Stimulated activated CD4-positive, alpha-beta T cell treated with anti-CD3 and anti-CD28 coated beads, Interleukin-2, amount 100 ng/mL, for 48 hours (primary cell): ENCODE results near the gene SKIC3.

Experiments
- DNase-seq, 2 donors: peaks; one replicate each; pipeline ENCODE4 v3.0.0-alpha.2; 2020

SKIC3 gene

DNA sequence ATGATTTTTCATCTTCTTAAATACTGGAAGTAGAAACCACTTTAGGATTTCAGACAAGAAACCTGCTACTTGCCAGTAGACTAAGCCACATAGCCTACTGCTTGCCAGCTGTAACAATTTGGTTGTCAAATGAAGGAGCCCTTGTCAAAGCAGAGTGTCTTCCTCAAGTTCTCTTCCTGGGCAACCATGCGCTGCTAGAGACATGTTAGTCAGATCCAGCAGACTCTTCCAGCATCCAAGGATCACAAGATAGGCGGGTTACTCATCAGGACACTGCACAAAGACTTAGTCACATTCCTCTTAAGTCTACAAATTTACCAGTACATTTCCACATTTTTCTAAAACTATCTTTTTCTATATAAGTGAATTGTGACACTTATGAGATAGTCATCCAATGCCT, 24.4 kb downstream of the SKIC3 start:
- DNase-seq, result no peak

DNA sequence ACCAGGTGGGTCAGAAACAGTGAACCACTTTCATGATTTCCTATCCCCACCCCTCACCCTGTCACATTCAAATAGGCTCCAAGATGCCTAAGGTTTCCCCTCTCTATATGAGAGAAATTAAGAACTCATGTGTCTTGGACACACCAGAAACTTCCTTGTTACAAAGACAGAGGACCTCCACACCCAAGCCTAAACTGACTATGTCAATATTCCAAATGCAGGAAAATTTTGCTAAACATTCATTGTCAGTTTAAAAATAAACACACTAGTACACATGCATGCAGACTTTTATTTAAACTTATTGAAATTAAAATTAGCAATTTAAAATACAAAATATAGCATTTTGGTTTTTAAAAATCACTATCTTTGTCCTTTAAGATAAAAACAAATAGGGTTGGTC, 26.2 kb downstream of the SKIC3 start:
- DNase-seq, result no peak

DNA sequence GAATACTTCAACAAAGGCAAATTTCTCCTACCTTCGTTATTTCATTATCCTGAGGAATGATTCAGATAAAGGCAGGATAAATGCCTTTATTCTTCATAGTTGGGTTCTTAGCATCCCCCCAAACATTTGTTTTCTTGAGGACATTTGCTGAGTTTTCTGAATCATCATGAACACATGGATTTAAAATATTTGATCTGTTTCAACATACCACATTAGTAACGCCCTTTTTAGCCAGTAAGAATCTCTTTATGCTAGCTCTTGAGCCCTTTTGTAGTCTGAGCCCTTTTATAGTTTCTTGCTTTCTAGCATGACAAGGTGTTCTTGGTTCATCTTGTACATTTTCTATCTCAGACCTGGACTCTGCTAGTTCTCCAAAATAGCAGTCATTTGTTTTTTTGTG, 27.9 kb downstream of the SKIC3 start:
- no peak for DNase-seq

DNA sequence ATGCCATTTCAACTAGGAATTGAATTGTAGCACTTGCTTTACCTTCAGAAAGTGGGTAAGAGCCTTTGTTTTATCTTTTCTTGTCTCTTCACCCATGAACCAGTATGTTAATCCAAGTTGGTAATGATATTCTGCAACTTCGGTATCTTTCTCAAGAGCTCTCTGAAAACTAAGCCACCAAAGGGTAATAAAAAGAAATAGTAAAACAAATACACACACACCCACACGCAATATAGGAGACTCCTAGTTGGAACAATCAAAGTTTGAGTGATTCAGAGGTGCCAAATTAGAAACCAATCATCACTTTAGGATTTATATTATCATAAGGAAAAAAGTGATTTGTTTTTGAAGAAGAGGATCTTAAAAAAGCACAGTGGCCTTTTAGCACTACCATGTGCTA, 30.4 kb downstream of the SKIC3 start:
- no peak for DNase-seq

DNA sequence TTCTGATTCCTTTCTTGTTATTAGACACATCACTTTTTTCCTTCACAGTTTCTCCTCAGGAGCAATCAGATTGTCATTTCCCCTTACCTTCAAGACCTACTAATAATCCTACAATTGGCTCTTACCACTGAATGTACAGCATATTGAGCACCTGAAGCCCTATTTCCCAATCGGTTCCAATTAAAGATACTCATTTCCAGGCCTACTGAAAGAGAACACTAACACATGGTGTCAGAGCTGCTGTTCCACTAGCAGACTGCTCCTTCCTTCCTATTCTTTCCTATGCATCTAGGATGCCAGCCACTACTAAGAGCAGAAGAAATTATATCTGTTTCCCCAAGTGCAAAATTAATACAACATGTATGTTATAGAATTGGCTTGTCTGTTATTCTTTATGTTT, 34.6 kb downstream of the SKIC3 start:
- DNase-seq, result no peak

DNA sequence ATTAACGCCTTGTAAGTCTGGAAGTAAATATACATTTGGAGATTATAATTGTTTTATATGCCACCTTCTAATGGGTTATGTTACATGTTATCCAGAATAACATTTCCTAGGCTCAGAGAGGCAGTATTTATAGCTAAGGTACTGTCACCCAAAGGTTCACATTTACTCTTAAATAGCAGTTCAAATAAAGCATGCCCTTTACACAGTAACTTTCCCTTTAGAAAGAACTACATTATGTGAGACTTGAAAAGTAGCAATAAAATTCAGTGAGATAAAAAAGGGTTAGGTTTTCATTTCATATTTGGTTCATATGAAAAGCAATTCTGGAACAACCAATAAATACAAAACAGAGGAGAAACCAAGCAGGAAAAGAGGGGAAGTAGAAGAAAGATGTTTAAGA, 35.1 kb downstream of the SKIC3 start:
- no peak for DNase-seq

DNA sequence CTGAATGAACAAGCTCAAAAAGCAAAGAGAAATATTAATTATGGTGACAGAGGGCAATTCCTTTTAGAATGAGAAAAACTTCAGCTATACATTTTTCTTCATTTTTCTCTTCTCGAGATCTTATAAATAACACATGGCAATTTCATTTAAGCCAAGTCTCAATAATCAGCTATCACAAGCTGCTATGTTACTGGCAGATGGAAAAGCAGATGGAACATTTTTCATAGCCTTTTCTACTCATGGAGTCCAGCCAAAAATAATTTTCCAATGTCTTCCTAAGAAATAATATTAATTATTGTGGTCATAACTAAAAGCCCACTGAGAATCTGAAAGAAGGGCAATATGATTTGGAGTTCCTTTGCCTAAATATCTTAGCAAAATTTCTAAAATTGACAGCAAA, 35.6 kb downstream of the SKIC3 start:
- no peak for DNase-seq

DNA sequence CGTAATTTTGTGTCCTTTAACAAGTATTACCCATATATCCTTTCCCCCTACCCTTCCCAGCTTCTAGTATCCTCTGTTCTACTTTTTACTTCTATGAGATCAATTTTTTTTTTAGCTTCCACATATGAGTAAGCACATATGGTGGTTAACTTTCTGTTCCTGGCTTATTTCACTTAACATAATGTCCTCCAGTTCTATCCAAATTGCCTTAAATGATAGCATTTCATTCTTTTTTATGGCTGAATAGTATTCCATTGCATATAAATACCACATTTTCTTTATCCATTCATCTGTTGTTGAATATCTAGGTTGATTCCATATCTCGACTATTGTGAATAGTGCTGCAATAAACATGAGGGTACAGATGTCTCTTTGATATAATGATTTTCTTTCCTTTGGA, 36.4 kb downstream of the SKIC3 start:
- DNase-seq, result no peak

DNA sequence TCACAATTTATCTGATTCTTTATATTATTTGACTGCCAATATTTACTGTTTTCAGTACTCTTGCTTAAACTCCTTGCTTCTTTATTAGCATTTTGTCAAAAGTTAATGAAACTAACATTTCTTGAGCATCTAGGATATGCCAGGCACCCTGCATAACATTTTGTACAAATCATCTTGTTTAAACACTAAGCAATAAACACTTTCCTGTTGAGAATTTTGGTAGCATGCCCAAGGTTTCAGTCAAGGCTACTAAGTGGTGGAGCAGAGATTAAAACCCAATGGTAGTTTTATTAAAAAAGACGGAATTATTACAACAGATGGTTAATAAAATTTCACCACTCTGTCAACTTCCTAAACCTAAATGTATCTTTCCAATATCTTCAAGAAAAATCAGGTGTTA, 43.2 kb downstream of the SKIC3 start:
- no peak for DNase-seq

DNA sequence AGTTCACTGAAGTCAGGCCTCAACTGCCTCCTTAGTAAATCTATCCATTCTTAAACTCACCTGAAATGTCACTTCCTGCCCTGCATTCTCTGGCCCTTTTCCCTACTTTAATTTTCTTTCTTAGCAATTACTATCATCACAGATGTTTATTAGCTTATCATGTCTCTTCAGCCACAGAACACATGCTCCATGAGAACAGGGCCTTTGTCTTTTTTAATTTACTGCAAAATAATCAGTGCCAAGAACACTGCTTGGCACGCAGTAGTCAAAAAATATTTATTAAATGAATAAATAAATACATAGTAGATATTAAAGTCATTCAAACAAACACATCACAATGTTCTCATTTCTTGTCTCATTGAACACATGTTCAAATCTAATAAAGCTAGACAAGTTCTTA, 46.2 kb downstream of the SKIC3 start:
- DNase-seq, result no peak
